ENCODE results near the gene RELN. TPM values are rescaled to one million over a fixed set of nuclear protein-coding genes. Genes with fewer than 3 reads are reported as not detected.

Gene RELN
- total RNA-seq, 1 experiment from 2014 or later, result 0.20 TPM

GRCh38 chr7:103592187-103592586 lies 397.3 kb downstream of the RELN start:
- Histone ChIP-seq H2AFZ (ENCODE audit: low read depth, low read length, poor library complexity, severe bottlenecking) (no peak overlapping the region), H3K4me3 (replicated peaks in 1 of 2; ENCODE audit: low read depth in 1 of 2, low read length in 2 of 2) (no peak overlapping the region), H3K9me2 (ENCODE audit: insufficient read depth) (no peaks in the 10 kb centered on the region), H3K9ac (ENCODE audit: low read length) (no peak overlapping the region), H3K4me1 (ENCODE audit: control insufficient read depth in 1 of 2, insufficient read depth in 2 of 2, low read length in 2 of 2) (no peaks in the 10 kb centered on the region), H4K20me1 (ENCODE audit: insufficient read depth) (no peaks in the 10 kb centered on the region; the same call in 1 of the 2 replicates), H3K9me3 (ENCODE audit: control insufficient read depth in 1 of 2, insufficient read depth in 1 of 2, low read depth in 1 of 2, low read length in 2 of 2) (no peaks in the 10 kb centered on the region), H3K36me3 (ENCODE audit: control insufficient read depth in 1 of 2, insufficient read depth in 2 of 2, low read length in 2 of 2) (no peaks in the 10 kb centered on the region), H3K4me2 (ENCODE audit: low read length) (no peak overlapping the region), H3K27ac (ENCODE audit: low read depth, low read length) (no peak overlapping the region), H3K27me3 (ENCODE audit: insufficient read depth, low read length) (peaks cover 34% of the 10 kb centered on the region; the same call in 1 of the 2 replicates), H3K79me2 (ENCODE audit: insufficient read depth, low read length) (no peaks in the 10 kb centered on the region)
- TF ChIP-seq EZH2 (IDR thresholded peaks at IDR 0.05) (no peak), ZBTB33 (IDR thresholded peaks at IDR 0.05; ENCODE audit: extremely low read depth, insufficient replicate concordance, low read length) (no peak), POLR2AphosphoS5 (IDR thresholded peaks at IDR 0.05; ENCODE audit: low read depth, low read length) (no peak), REST (IDR thresholded peaks at IDR 0.05; ENCODE audit: low read depth) (no peak), SIN3A (IDR thresholded peaks at IDR 0.05; ENCODE audit: low read depth) (no peak), ZNF274 (IDR thresholded peaks at IDR 0.05; ENCODE audit: low read depth, low read length) (no peak), ATF3 (IDR thresholded peaks at IDR 0.05) (no peak), CBX3 (IDR thresholded peaks at IDR 0.05; ENCODE audit: low read depth) (no peak), CTCF (IDR thresholded peaks at IDR 0.05 in 2 of 3, conservative IDR thresholded peaks at IDR 0.05 in 1 of 3; ENCODE audit: borderline replicate concordance in 1 of 3, insufficient read depth in 1 of 3, low read depth in 2 of 3, low read length in 2 of 3) (no peak), JUND (IDR thresholded peaks at IDR 0.05) (no peak), ELF1 (IDR thresholded peaks at IDR 0.05; ENCODE audit: borderline replicate concordance, low read depth) (no peak), FOSL1 (IDR thresholded peaks at IDR 0.05; ENCODE audit: low read depth) (no peak), YY1 (IDR thresholded peaks at IDR 0.05; ENCODE audit: extremely low read depth, insufficient replicate concordance, low read depth, low read length) (no peak), RAD21 (IDR thresholded peaks at IDR 0.05; ENCODE audit: low read depth) (no peak), TCF7L2 (IDR thresholded peaks at IDR 0.05; ENCODE audit: borderline replicate concordance, extremely low read depth, insufficient read depth, insufficient read length) (no peak), CEBPB (IDR thresholded peaks at IDR 0.05; ENCODE audit: low read depth) (no peak), POLR2A (IDR thresholded peaks at IDR 0.05; ENCODE audit: borderline replicate concordance, extremely low read depth, insufficient read depth, insufficient read length) (no peak), ZFX (IDR thresholded peaks at IDR 0.05) (no peak), SRF (IDR thresholded peaks at IDR 0.05; ENCODE audit: low read depth) (no peak)
- TF ChIP-seq, protein P1, sequence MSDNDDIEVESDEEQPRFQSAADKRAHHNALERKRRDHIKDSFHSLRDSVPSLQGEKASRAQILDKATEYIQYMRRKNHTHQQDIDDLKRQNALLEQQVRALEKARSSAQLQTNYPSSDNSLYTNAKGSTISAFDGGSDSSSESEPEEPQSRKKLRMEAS (IDR thresholded peaks at IDR 0.05), result no peak
- DNase-seq (ENCODE audit: low read depth, low spot score), result no peak
- RAD21 ChIA-PET (ENCODE audit: low non-redundant PET in 1 of 2, low total read pairs in 2 of 2, uncharacterized antibody in 2 of 2, unreplicated experiment in 2 of 2), result no interaction called here
- ATAC-seq, result no peak
- POLR2A ChIA-PET, result no interaction called here
- CTCF ChIA-PET, result no interaction called here
- BruUV-seq (replicated peaks), result no TSS peak
- intact Hi-C loops (cut with micrococcal nuclease), result no loop called here

Measured in HCT116 (cell line).